ENCODE measurements around the gene DTX3L.

Gene DTX3L

GRCh38 chr3:122564155-122564912 lies at the start of gene DTX3L, which contains the start of gene PARP9:
Gene DTX3L (plus strand): TSS chr3:122564338. CDS start chr3:122564427, 89 bp downstream.
Gene PARP9 (minus strand): TSS chr3:122564300. CDS start chr3:122559620, 4,680 bp downstream.
- DNase-seq, result peak in 13 of 14 donors; percentile 15 to 90 (median 72)

- no peak for DNase-seq
These were observed 49.1 kb upstream of the DTX3L start for GRCh38 chr3:122515020-122515468.

- DNase-seq, result no peak
These were observed 48.3 kb upstream of the DTX3L start for GRCh38 chr3:122515870-122516269.

- DNase-seq, result no peak
These were observed 47.2 kb upstream of the DTX3L start for GRCh38 chr3:122516846-122517360.

GRCh38 chr3:122519693-122520092 lies 44.4 kb upstream of the DTX3L start:
- DNase-seq, result no peak

- DNase-seq, result no peak
These were observed 43.3 kb upstream of the DTX3L start for GRCh38 chr3:122520861-122521260.

- no peak for DNase-seq
These were observed 40.8 kb upstream of the DTX3L start for GRCh38 chr3:122523317-122523716.

- no peak for DNase-seq
These were observed 34.0 kb upstream of the DTX3L start for GRCh38 chr3:122530164-122530563.

GRCh38 chr3:122533480-122533879 lies 30.7 kb upstream of the DTX3L start:
- DNase-seq, result no peak

GRCh38 chr3:122533931-122534334 lies 30.2 kb upstream of the DTX3L start:
- no peak for DNase-seq

GRCh38 chr3:122535964-122536631 lies 28.0 kb upstream of the DTX3L start:
- DNase-seq, result no peak

- no peak for DNase-seq
These were observed 27.5 kb upstream of the DTX3L start for GRCh38 chr3:122536632-122537001.

- DNase-seq, result no peak
These were observed 25.1 kb upstream of the DTX3L start for GRCh38 chr3:122538956-122539490.

- DNase-seq, result no peak
These were observed 18.0 kb upstream of the DTX3L start for GRCh38 chr3:122546151-122546550.

GRCh38 chr3:122548076-122548475 lies 16.1 kb upstream of the DTX3L start:
- DNase-seq, result no peak

GRCh38 chr3:122548619-122549018 lies 15.5 kb upstream of the DTX3L start:
- no peak for DNase-seq

- no peak for DNase-seq
These were observed 11.0 kb upstream of the DTX3L start for GRCh38 chr3:122553171-122553570.

GRCh38 chr3:122555275-122556071 lies 8.7 kb upstream of the DTX3L start:
- no peak for DNase-seq

- no peak for DNase-seq
These were observed 6.8 kb upstream of the DTX3L start for GRCh38 chr3:122557356-122557755.

- DNase-seq, result no peak
These were observed 5.5 kb upstream of the DTX3L start for GRCh38 chr3:122558605-122559004.

- no peak for DNase-seq
These were observed 4.2 kb upstream of the DTX3L start for GRCh38 chr3:122559906-122560305.

- DNase-seq, result no peak
These were observed 3.5 kb upstream of the DTX3L start for GRCh38 chr3:122560680-122561079.
